Transverse colon (tissue), 4 donors: ENCODE measurements around the gene ZBTB5. TPM values are rescaled to one million over a fixed set of nuclear protein-coding genes. Genes with fewer than 3 reads are reported as not detected.

Source experiments
- DNase-seq: peaks from one replicate; pipeline ENCODE4 v3.0.0-alpha.2; 2019
- H3K27ac ChIP-seq, 4 donors: fragments of 200-600 bp; sonication (generic); 2 replicates each; pipeline ENCODE4 v1.5.1; 2016 to 2018; ENCODE audit warnings: inconsistent platforms in 4 of 4
- H3K27me3 ChIP-seq: fragments of 200-600 bp; sonication (generic); 2 replicates; pipeline ENCODE4 v1.5.1; 2017; ENCODE audit warnings: inconsistent platforms
- H3K36me3 ChIP-seq, 4 donors: fragments of 200-600 bp; sonication (generic); 2 replicates each; pipeline ENCODE4 v1.5.1; 2017 to 2019; ENCODE audit warnings: inconsistent platforms in 4 of 4
- H3K4me1 ChIP-seq, 4 donors: fragments of 200-600 bp; sonication (generic); 2 replicates each; pipeline ENCODE4 v1.5.1; 2017 to 2020; ENCODE audit warnings: inconsistent platforms in 4 of 4
- H3K4me3 ChIP-seq, 4 donors: fragments of 200-600 bp; sonication (generic); 1 replicate in 1 of 4; 2 replicates in 3 of 4; pipeline versions ENCODE4 v1.5.1 to v1.6.1; 2017 to 2019; ENCODE audit warnings: inconsistent platforms in 4 of 4
- H3K9me3 ChIP-seq, 2 donors: fragments of 200-600 bp; sonication (generic); 2 replicates each; pipeline ENCODE4 v1.5.1; 2017 to 2019; ENCODE audit warnings: inconsistent platforms in 2 of 2
- EP300 ChIP-seq: sonication (generic); formaldehyde crosslinking; IDR thresholded peaks from one replicate; pipeline ENCODE4 v1.6.1; 2017; ENCODE audit warnings: antibody characterized with exemption, low read depth
- POLR2A ChIP-seq: fragments of 450-650 bp; IDR thresholded peaks from one replicate; pipeline ENCODE4 v1.6.1; 2016; ENCODE audit warnings: antibody characterized with exemption, mild to moderate bottlenecking, moderate library complexity
- POLR2AphosphoS5 ChIP-seq, 3 donors: sonication (generic); formaldehyde crosslinking; IDR thresholded peaks; one replicate each; pipeline ENCODE4 v1.6.1; 2016; ENCODE audit warnings: antibody characterized with exemption in 3 of 3
- WGBS, 2 donors: methylation state at CpG; one replicate each; pipeline ENCODE4 v1.1.5; 2018; ENCODE audit warnings: low coverage in 1 of 2; 5-methylcytosine and 5-hydroxymethylcytosine counted together
- in situ Hi-C, 4 donors: fragments of 200-750 bp; cut with MboI; loops; one replicate each; pipeline versions ENCODE4 v1.15.0 to v1.15.1; 2017; ENCODE audit warnings: low sequenced_read_pairs in 3 of 4, low pct_ligation_motif_present in 1 of 4, low pct_unique_long_range_greater_than_20kb in 1 of 4
- intact Hi-C: fragments of 100-400 bp; cut with DNase I; formaldehyde crosslinking; loops from one replicate; pipeline ENCODE4 v1.15.1; 2023; ENCODE audit warnings: low total_unique reads
- total RNA-seq, 4 donors: library from RNA; depleted of rRNA; stranded (reverse); fragments of >200 nt; gene quantifications; one replicate each; pipeline ENCODE4 v1.1.0, GENCODE V29; 2016
- TF ChIP-seq, protein P1 (sequence below), 5 experiments: fragments of 200-600 bp in 3 of 5; fragments of 450-650 bp in 2 of 5; sonication (generic) in 3 of 5; IDR thresholded peaks; 1 replicate in 2 of 5; 2 replicates in 3 of 5; pipeline ENCODE4 v1.5.1; 2016 to 2017; ENCODE audit warnings: antibody characterized with exemption in 5 of 5, inconsistent platforms in 3 of 5, mild to moderate bottlenecking in 2 of 5, moderate library complexity in 1 of 5

The ZBTB5 gene
- total RNA-seq, 4 donors from 2014 or later, result 3.2 to 14.6 (median 12.8) TPM

DNA sequence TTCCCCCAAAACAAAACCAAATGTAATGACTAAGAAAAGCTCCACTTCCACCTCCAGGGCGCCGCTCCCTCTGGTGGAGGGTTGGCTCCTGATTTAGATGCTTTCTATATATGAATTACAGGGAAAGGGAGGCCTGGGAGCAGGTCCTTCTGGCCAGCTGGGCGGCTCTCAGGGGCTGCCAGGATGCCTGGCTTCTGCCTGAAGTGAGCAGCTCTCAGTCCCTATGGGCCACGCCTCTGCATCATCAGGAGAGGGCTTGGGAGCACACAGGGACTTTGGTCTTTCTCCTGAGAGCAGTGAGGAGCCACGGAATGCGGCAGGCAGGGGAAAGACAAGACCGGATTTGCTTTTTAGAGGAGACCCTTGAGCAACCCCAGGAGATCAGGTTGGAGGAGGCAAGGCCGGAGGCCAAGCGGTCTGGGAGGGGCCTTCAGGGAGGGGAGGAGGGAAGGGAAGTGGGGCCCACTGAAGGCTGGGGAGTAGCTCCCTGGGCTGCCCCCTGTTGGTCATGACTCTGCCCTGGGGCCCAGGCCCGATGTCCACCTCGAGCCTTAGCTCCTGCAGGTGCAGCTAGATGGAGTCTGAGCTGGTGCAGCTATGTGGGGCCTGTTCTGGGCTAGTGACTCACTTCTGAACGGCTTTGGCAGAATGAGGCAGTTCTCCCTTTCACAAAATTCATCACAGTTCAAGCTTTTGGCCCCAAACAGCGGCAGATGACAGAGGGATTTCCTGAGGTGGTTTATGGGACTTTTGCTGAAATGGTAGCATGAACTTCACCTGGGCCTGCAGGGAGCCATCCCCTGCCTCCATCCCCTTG, 54.1 kb downstream of the ZBTB5 start:
- Histone ChIP-seq H3K4me1 (peaks cover 0 to 7% (median 0%) of the 10 kb centered on the region in 4 donors), H3K27ac (no peak overlapping the region), H3K9me3 (no peaks in the 10 kb centered on the region), H3K4me3 (no peak overlapping the region), H3K27me3 (no peaks in the 10 kb centered on the region), H3K36me3 (no peaks in the 10 kb centered on the region)
- in situ Hi-C loops (no loop called here), intact Hi-C loops (no loop called here)
- no peak for DNase-seq
- TF ChIP-seq EP300 (no peak), POLR2A (no peak), POLR2AphosphoS5 (IDR thresholded peaks at IDR 0.05) (no peak)
- TF ChIP-seq, protein P1, sequence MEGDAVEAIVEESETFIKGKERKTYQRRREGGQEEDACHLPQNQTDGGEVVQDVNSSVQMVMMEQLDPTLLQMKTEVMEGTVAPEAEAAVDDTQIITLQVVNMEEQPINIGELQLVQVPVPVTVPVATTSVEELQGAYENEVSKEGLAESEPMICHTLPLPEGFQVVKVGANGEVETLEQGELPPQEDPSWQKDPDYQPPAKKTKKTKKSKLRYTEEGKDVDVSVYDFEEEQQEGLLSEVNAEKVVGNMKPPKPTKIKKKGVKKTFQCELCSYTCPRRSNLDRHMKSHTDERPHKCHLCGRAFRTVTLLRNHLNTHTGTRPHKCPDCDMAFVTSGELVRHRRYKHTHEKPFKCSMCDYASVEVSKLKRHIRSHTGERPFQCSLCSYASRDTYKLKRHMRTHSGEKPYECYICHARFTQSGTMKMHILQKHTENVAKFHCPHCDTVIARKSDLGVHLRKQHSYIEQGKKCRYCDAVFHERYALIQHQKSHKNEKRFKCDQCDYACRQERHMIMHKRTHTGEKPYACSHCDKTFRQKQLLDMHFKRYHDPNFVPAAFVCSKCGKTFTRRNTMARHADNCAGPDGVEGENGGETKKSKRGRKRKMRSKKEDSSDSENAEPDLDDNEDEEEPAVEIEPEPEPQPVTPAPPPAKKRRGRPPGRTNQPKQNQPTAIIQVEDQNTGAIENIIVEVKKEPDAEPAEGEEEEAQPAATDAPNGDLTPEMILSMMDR (IDR thresholded peaks at IDR 0.05), result no peak
- WGBS, 2 donors, result 69% methylated on average over 12 of the region's 13 CpGs; no CpG with 5 or more reads in 1 of the 2 donors

DNA sequence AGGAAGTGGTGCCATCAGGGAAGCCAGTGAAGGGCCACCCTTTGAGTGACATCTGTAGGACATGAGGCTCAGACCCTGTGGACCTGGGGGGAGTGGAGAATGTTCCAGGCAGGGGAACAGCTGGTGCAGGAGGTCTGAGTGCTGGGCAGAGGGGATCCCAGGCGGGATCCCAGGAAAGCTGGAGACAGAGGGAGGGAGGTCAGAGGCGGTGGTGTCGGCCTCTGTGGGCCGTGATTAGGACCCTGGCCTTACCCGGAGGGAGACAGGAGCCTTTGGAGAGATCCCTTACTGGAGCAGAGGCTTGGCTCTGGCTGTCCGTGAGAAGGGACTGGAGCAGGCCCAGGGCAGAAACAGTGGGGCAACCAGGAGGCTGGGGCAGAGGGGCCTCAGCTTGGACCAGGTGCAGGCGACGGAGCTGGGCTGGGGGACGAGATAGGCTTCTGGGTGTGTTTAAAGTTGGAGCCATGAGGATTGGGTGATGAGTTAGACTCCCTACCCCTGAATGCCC, 54.8 kb downstream of the ZBTB5 start:
- peaks cover 0 to 6% (median 0%) of the 10 kb centered on the region in 4 donors for H3K4me1 ChIP-seq
- TF ChIP-seq, protein P1 (IDR thresholded peaks at IDR 0.05), result no peak
- no peak for TF ChIP-seq POLR2AphosphoS5 (IDR thresholded peaks at IDR 0.05)
- TF ChIP-seq POLR2A, result no peak
- TF ChIP-seq EP300, result no peak
- no peaks in the 10 kb centered on the region for H3K9me3 ChIP-seq
- no peak for DNase-seq
- 93% methylated on average over 9 of the region's 9 CpGs; no CpG with 5 or more reads in 1 of the 2 donors for WGBS, 2 donors
- H3K36me3 ChIP-seq, result no peaks in the 10 kb centered on the region
- intact Hi-C loops (no loop called here), in situ Hi-C loops (no loop called here)
- H3K27ac ChIP-seq, result no peak overlapping the region
- H3K4me3 ChIP-seq, result no peak overlapping the region
- no peaks in the 10 kb centered on the region for H3K27me3 ChIP-seq

- intact Hi-C loops, result no loop called here
- TF ChIP-seq POLR2AphosphoS5 (IDR thresholded peaks at IDR 0.05) (no peak), POLR2A (no peak), EP300 (no peak)
- TF ChIP-seq, protein P1 (IDR thresholded peaks at IDR 0.05), result no peak
- H3K4me1 ChIP-seq, result no peaks in the 10 kb centered on the region
- 44 to 72% methylated on average over 2 to 22 of the region's 22 CpGs for WGBS, 2 donors
- in situ Hi-C loops, result no loop called here
- no peaks in the 10 kb centered on the region for H3K27me3 ChIP-seq
- H3K4me3 ChIP-seq, result no peak overlapping the region
- no peaks in the 10 kb centered on the region for H3K36me3 ChIP-seq
- peak; percentile 59 for DNase-seq
- H3K9me3 ChIP-seq, result no peaks in the 10 kb centered on the region
- H3K27ac ChIP-seq, result no peak overlapping the region
These were observed 56.1 kb downstream of the ZBTB5 start for GRCh38 chr9:37408933-37409710.

- intact Hi-C loops (no loop called here), in situ Hi-C loops (no loop called here)
- Histone ChIP-seq H3K27ac (no peak overlapping the region), H3K36me3 (no peaks in the 10 kb centered on the region), H3K4me1 (no peaks in the 10 kb centered on the region), H3K9me3 (no peaks in the 10 kb centered on the region), H3K4me3 (no peak overlapping the region), H3K27me3 (no peaks in the 10 kb centered on the region)
- DNase-seq, result no peak
- 44 to 52% methylated on average over 2 of the region's 2 CpGs for WGBS, 2 donors
- TF ChIP-seq EP300, result no peak
These were observed 57.8 kb downstream of the ZBTB5 start for GRCh38 chr9:37407468-37407867.
